ENCODE measurements around the gene ADH1B.

The ADH1B gene

DNA sequence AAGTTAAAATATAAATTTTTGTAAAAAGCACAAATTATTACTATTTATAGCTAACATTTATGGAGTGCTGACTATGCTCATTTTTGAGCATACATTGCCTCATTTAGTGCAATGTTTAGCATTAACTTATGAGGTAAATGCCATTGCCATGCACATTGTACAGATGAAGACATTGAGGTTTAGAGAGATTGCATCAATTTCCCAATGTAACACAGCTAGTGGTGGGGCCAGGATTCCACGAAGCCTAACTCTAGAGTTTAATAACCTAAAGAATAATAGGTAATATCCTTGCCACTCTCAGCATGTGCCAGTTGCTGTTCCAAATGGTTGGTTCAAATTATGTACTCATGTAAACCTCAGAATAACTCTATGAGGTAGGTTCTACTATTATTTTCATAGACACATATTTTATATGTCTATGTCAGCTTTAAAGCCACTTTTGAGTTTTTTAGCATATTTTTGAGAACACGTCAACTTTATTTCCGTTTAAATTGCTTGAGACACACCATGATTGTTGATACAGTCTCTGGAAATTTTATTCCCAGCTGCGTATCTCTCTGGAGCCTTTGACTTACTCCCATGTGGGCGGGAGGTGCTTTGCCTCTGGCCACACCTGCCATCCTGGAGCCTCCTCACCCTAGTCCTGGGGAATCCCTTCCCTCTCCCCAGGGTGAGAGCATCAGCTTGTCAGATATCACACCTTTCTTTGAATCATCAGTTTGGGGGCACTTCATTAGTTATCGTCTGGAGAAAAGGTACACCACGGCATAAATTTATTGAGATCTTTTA, 19.6 kb downstream of the ADH1B start:
- no peaks in the 10 kb centered on the region for H3K36me3 ChIP-seq (ENCODE audit: low read depth)
- no peaks in the 10 kb centered on the region for H3K4me1 ChIP-seq (ENCODE audit: insufficient read depth, poor library complexity, severe bottlenecking)
- no peaks in the 10 kb centered on the region for H3K9me3 ChIP-seq (ENCODE audit: severe bottlenecking)
- no peak overlapping the region for H3K4me3 ChIP-seq (ENCODE audit: severe bottlenecking)
- TF ChIP-seq, protein P1, sequence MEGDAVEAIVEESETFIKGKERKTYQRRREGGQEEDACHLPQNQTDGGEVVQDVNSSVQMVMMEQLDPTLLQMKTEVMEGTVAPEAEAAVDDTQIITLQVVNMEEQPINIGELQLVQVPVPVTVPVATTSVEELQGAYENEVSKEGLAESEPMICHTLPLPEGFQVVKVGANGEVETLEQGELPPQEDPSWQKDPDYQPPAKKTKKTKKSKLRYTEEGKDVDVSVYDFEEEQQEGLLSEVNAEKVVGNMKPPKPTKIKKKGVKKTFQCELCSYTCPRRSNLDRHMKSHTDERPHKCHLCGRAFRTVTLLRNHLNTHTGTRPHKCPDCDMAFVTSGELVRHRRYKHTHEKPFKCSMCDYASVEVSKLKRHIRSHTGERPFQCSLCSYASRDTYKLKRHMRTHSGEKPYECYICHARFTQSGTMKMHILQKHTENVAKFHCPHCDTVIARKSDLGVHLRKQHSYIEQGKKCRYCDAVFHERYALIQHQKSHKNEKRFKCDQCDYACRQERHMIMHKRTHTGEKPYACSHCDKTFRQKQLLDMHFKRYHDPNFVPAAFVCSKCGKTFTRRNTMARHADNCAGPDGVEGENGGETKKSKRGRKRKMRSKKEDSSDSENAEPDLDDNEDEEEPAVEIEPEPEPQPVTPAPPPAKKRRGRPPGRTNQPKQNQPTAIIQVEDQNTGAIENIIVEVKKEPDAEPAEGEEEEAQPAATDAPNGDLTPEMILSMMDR (IDR thresholded peaks at IDR 0.05; ENCODE audit: poor library complexity, severe bottlenecking), result no peak
- no peak for DNase-seq (ENCODE audit: low spot score)
- no peaks in the 10 kb centered on the region for H3K27me3 ChIP-seq (ENCODE audit: insufficient read depth, poor library complexity, severe bottlenecking)
- H3K27ac ChIP-seq (ENCODE audit: poor library complexity, severe bottlenecking), result no peak overlapping the region
- no peak for ATAC-seq (ENCODE audit: low read depth)

DNA sequence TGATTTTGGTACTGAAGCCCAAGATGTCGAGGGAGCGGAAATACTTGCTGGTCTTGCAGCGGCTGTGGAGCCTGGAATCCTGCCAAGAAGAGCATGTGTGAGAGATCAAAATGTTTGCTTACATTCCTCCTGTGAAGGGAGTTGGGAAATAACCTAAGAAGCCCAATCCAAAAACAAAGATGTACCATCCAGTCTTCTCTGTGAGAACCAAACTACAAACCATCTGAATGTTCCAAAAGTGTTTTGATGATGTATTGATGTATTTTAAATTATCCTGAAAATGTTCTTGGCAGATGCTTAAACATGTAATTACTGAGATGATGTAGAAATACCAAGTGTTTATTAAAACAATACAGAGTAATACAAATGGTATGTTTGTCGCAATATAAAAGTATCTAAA, 20.3 kb downstream of the ADH1B start:
- DNase-seq (ENCODE audit: low spot score) (no peak), ATAC-seq (ENCODE audit: low read depth) (peak; percentile 46; the same call in 2 of the 3 replicates)
- Histone ChIP-seq H3K27ac (ENCODE audit: poor library complexity, severe bottlenecking) (no peak overlapping the region), H3K27me3 (ENCODE audit: insufficient read depth, poor library complexity, severe bottlenecking) (no peaks in the 10 kb centered on the region), H3K9me3 (ENCODE audit: severe bottlenecking) (no peaks in the 10 kb centered on the region), H3K4me1 (ENCODE audit: insufficient read depth, poor library complexity, severe bottlenecking) (no peaks in the 10 kb centered on the region), H3K4me3 (ENCODE audit: severe bottlenecking) (no peak overlapping the region), H3K36me3 (ENCODE audit: low read depth) (no peaks in the 10 kb centered on the region)
- TF ChIP-seq, protein P1 (IDR thresholded peaks at IDR 0.05; ENCODE audit: poor library complexity, severe bottlenecking), result no peak

DNA sequence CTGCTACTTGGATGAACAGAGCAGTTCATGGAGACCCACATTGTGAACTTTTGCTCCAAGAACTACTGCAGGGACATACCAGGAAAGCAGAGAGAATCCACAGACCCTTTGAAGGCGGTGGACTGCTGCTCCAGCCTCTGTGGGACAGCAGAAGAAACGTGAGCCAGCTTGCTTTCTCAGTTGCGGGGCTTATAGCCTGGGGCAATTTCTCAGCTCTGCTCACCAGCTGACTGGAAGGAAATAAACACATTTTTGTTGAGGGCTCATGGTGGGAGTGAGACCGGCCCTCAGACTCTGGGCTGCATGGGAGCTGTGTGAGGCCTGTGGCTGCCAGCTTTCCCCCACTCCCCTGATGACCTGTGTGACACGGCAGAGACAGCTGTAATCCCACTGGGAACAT, 27.8 kb downstream of the ADH1B start:
- H3K9me3 ChIP-seq (ENCODE audit: severe bottlenecking), result no peaks in the 10 kb centered on the region
- ATAC-seq (ENCODE audit: low read depth), result no peak
- H3K4me1 ChIP-seq (ENCODE audit: insufficient read depth, poor library complexity, severe bottlenecking), result no peaks in the 10 kb centered on the region
- H3K27ac ChIP-seq (ENCODE audit: poor library complexity, severe bottlenecking), result no peak overlapping the region
- no peak for DNase-seq (ENCODE audit: low spot score)
- no peaks in the 10 kb centered on the region for H3K27me3 ChIP-seq (ENCODE audit: insufficient read depth, poor library complexity, severe bottlenecking)
- no peaks in the 10 kb centered on the region for H3K36me3 ChIP-seq (ENCODE audit: low read depth)
- TF ChIP-seq, protein P1 (IDR thresholded peaks at IDR 0.05; ENCODE audit: poor library complexity, severe bottlenecking), result no peak
- H3K4me3 ChIP-seq (ENCODE audit: severe bottlenecking), result no peak overlapping the region

DNA sequence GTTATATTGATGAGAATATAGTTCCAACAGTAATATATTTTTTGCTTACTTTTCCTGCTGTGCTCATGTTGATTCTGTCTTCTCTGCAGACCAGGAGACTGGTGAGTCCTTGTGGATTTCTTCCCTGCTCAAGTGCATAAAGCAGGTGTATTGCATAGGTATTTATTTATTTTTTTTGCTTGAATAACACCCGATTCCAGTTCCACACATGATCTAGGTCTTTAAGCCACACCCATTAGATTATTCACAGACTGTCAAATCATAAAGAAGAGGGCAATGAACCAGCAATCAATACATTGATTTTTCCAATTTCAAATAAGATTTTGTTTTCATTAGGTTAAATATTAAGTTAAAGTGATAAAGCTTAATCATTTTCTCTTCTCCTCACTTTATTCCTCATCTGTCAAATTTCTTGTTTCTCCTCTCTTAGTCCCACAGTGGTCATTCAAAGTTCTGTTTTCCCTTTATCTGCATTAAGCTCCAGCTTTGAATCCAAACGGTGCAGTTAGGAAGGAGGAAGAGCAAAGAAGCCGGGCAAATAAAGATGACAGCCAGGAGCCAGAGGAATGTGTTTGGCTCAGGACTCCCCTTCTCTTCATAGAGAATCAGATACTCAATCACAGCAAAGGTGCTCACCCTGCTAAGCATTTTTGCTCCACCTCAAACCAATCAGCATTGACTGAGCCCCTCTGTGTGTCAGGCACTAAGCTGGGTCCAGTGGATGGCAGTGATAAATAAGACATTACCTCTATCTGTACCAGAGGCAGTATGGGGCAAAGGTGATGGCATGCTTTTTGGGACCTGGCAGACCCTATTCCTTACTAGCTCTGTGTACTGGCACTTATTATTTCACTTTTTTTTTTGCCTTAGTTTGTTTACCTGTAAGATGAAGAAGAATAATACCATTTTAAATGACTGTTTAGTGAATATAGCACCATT, 30.1 kb downstream of the ADH1B start, which contains the start of gene ADH1A:
Gene ADH1A (minus strand): TSS at position 138 of the 939 bp plus-strand sequence. CDS start 71 bp downstream, at position 67.
- DNase-seq (ENCODE audit: low spot score) (no peak), ATAC-seq (ENCODE audit: low read depth) (no peak)
- Histone ChIP-seq H3K4me1 (ENCODE audit: insufficient read depth, poor library complexity, severe bottlenecking) (no peaks in the 10 kb centered on the region), H3K9me3 (ENCODE audit: severe bottlenecking) (no peaks in the 10 kb centered on the region), H3K36me3 (ENCODE audit: low read depth) (no peaks in the 10 kb centered on the region), H3K4me3 (ENCODE audit: severe bottlenecking) (no peak within 1 kb of the TSS), H3K27ac (ENCODE audit: poor library complexity, severe bottlenecking) (no peak within 1 kb of the TSS), H3K27me3 (ENCODE audit: insufficient read depth, poor library complexity, severe bottlenecking) (no peaks in the 10 kb centered on the region)
- TF ChIP-seq, protein P1 (IDR thresholded peaks at IDR 0.05; ENCODE audit: poor library complexity, severe bottlenecking), result no peak
